H4 (cell line): Measurements from ENCODE around the gene RPL22L1. TPM values are rescaled to one million over a fixed set of nuclear protein-coding genes. Genes with fewer than 3 reads are reported as not detected.
"Not testable (repeated sequence)": the region's sequence is repeated elsewhere in the genome, so short reads cannot be mapped to it uniquely, and the experiment has no call there.

Experiments used
- DNase-seq: peaks from one replicate; pipeline ENCODE4 v3.0.0-alpha.2; 2015; ENCODE audit warnings: low spot score
- total RNA-seq: library from RNA; depleted of rRNA; stranded (reverse); fragments of >200 nt; shearing (Covaris generic); gene quantifications from 2 replicates; pipeline ENCODE4 v1.2.3, GENCODE V29; 2014; rRNA removed

Gene RPL22L1
- total RNA-seq, 1 experiment from 2014 or later: 760 TPM

DNA sequence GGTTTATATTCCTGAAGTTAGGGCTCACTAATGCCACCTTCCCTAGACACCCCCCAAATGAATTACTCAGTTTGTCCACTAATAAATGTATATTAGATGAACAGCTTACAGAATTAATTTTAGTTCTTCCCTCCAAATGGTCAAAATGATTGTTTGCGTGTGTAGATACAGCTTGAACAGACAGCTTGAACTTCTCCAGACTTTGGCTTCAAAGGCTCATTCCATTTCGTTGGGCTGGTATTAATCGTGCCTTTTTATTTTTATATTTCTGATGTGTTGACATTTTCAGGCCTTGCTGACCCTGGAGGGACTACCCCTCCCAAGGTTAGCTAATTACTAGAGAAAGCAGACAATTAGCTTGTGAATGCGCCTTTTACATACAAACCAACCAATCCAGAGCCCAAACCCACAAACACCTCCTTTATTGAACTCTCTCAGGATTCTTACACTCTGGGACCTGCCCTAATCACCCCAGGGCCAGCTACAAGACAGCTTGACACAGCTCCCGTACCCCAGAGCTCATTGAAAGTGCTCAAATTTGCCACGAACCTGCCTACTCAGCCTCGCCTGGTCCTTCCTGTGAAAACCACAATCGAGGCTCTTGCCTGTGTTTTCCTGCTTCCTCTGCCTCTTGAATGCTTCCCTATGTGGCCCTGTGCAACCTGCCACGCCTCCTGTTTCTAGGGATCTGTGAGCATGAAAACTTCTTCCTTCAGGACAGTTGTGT, 40.3 kb downstream of the RPL22L1 start:
- no peak for DNase-seq

- DNase-seq: no peak
These were observed 43.9 kb downstream of the RPL22L1 start for GRCh38 chr3:170826047-170826446.

- not testable (repeated sequence) for DNase-seq
These were observed 46.4 kb downstream of the RPL22L1 start for GRCh38 chr3:170823562-170823961.

GRCh38 chr3:170818325-170818724, 51.7 kb downstream of the RPL22L1 start:
- DNase-seq: not testable (repeated sequence)

GRCh38 chr3:170817471-170817870, 52.5 kb downstream of the RPL22L1 start:
- not testable (repeated sequence) for DNase-seq

GRCh38 chr3:170816841-170817240, 53.2 kb downstream of the RPL22L1 start:
- DNase-seq: no peak

DNA sequence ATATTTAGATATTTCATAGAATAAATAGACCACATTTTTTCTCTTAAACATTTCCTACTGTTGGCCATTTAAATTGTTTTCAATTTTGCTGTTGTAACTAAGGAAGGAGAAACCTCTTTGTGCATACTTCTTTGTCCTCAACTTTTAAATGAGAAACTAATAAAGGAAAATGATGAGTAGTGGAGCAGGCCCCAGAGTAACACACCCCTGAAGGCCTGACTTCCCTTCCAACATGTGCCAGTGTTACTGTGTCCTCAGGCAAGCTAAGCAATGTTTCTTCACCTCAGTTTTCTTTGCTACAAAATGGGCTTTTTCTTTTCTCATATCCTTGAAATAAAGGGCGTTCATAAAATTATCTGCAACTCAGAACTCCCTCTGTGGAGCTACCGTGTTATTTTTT, 53.7 kb downstream of the RPL22L1 start:
- DNase-seq: no peak

GRCh38 chr3:170815936-170816335, 54.1 kb downstream of the RPL22L1 start:
- DNase-seq: no peak

DNA sequence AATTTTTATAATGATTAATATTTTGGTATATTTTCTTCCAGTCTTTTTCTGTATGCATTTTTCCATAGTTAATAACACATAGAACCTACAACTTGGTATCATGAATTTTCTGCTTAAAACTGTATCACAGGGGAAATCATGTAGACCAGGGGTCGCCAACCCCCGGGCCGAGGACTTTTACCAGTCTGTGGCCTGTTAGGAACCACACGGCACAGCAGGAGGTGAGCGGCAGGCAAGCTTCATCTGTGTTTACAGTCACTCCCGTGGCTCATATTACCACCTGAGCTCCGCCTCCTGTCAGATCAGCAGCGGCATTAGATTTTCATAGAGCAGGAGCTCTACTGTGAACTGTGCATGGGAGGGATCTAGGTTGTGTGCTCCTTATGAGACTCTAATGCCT, 54.7 kb downstream of the RPL22L1 start:
- DNase-seq: peak; percentile 67

Other genes with a start within 250 kb of the RPL22L1 start
- gene EIF5A2, start 38.4 kb upstream of the RPL22L1 start, total RNA-seq: 15.4 and 17.0 TPM in 2 replicates
- not detected in 2 replicates for gene SLC2A2, start 156.5 kb upstream of the RPL22L1 start, total RNA-seq